ENCODE data around the gene DDTL.
"Not testable (repeated sequence)": the region's sequence is repeated elsewhere in the genome, so short reads cannot be mapped to it uniquely, and the experiment has no call there.

GRCh38 chr22:23956301-23956900 is 10.3 kb upstream of the DDTL start:
- peak; percentile 55 to 70 for TF ChIP-seq CTCF (IDR thresholded peaks at IDR 0.05; ENCODE audit: extremely low read depth in 1 of 2, insufficient read depth in 1 of 2, low read depth in 1 of 2, low read length in 2 of 2)
- TF ChIP-seq POLR2A (IDR thresholded peaks at IDR 0.05; ENCODE audit: low read depth, low read length); EZH2 (IDR thresholded peaks at IDR 0.05; ENCODE audit: borderline replicate concordance, low read depth, low read length, severe bottlenecking); FOS (IDR thresholded peaks at IDR 0.05; ENCODE audit: borderline replicate concordance, insufficient read depth, low read length); POLR2AphosphoS5 (IDR thresholded peaks at IDR 0.05; ENCODE audit: insufficient read depth, low read depth, low read length): not testable (repeated sequence)
- TF ChIP-seq, protein P1, sequence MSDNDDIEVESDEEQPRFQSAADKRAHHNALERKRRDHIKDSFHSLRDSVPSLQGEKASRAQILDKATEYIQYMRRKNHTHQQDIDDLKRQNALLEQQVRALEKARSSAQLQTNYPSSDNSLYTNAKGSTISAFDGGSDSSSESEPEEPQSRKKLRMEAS (IDR thresholded peaks at IDR 0.05; ENCODE audit: insufficient read depth, insufficient read length), result not testable (repeated sequence)
